Upper lobe of right lung (tissue), 1 donor: ENCODE results near the gene TYMP. TPM values are rescaled to one million over a fixed set of nuclear protein-coding genes. Genes with fewer than 3 reads are reported as not detected.

Experiments used
- ATAC-seq: fragments of 200-7000 bp; cut with Tn5 transposase; one replicate; pipeline ENCODE4 v1.9.1; 2020; ENCODE audit warnings: mild to moderate bottlenecking, moderate library complexity
- DNase-seq: peaks from one replicate; pipeline ENCODE4 v3.0.0-alpha.2; 2020
- H3K27ac ChIP-seq: fragments of 200-600 bp; one replicate; pipeline ENCODE4 v1.8.0; 2022
- H3K27me3 ChIP-seq: fragments of 200-600 bp; one replicate; pipeline ENCODE4 v1.8.0; 2022; ENCODE audit warnings: mild to moderate bottlenecking
- H3K36me3 ChIP-seq: fragments of 200-600 bp; one replicate; pipeline ENCODE4 v1.8.0; 2022
- H3K4me1 ChIP-seq: fragments of 200-600 bp; one replicate; pipeline ENCODE4 v1.8.0; 2022
- H3K4me3 ChIP-seq: fragments of 200-600 bp; one replicate; pipeline ENCODE4 v1.8.0; 2022; ENCODE audit warnings: mild to moderate bottlenecking
- H3K9me3 ChIP-seq: fragments of 200-600 bp; one replicate; pipeline ENCODE4 v1.8.0; 2022
- CTCF ChIP-seq: fragments of 200-600 bp; IDR thresholded peaks from one replicate; pipeline ENCODE4 v1.8.0; 2022; ENCODE audit warnings: antibody characterized with exemption
- intact Hi-C: fragments of 100-400 bp; cut with DNase I; formaldehyde crosslinking; loops from one replicate; pipeline ENCODE4 v1.11.0; 2022
- total RNA-seq: library from RNA; stranded (reverse); fragmentation: NEBNext Ultra II Directional; extraction: Animal tissue kit (Norgen Biotek cat#: 25700); gene quantifications from one replicate; pipeline ENCODE4 v1.2.1, GENCODE V29; 2021
- donor health status: DM: no; HTN: yes; CAD: no; lungs with severe emphysema.

The TYMP gene
- total RNA-seq, 1 donor from 2014 or later = 122 TPM

GRCh38 chr22:50476868-50477267 lies 52.9 kb downstream of the TYMP start:
- DNase-seq (no peak), ATAC-seq (no peak)
- intact Hi-C loops = no loop called here
- Histone ChIP-seq H3K4me1 (peaks cover 25% of the 10 kb centered on the region), H3K27ac (no peak overlapping the region), H3K36me3 (no peaks in the 10 kb centered on the region), H3K27me3 (peaks cover 16% of the 10 kb centered on the region), H3K4me3 (no peak overlapping the region), H3K9me3 (no peaks in the 10 kb centered on the region)
- TF ChIP-seq CTCF = no peak

Other genes starting within 250 kb of the TYMP start
- 308 TPM for gene PLXNB2, start 222.4 kb downstream of the TYMP start, total RNA-seq
- 9.3 TPM for gene DENND6B, start 203.0 kb downstream of the TYMP start, total RNA-seq
- gene PPP6R2, start 186.7 kb downstream of the TYMP start, total RNA-seq = 54.0 TPM
- gene SBF1, start 55.0 kb downstream of the TYMP start, total RNA-seq = 69.4 TPM
- 2.6 TPM for gene ADM2, start 48.5 kb downstream of the TYMP start, total RNA-seq
- not detected for gene MIOX, start 43.2 kb downstream of the TYMP start, total RNA-seq
- gene LMF2, start 22.3 kb downstream of the TYMP start, total RNA-seq = 65.8 TPM
- 51.8 TPM for gene NCAPH2, start 21.8 kb downstream of the TYMP start, total RNA-seq
- 3.1 TPM for gene SCO2, start 4.4 kb downstream of the TYMP start, total RNA-seq
- 0.69 TPM for gene KLHDC7B, start 15.9 kb upstream of the TYMP start, total RNA-seq
- not detected for gene SYCE3, start 32.9 kb upstream of the TYMP start, total RNA-seq
- 12.7 TPM for gene CPT1B, start 48.4 kb upstream of the TYMP start, total RNA-seq
- gene CHKB, start 52.8 kb upstream of the TYMP start, total RNA-seq = 66.7 TPM
- 2.6 TPM for gene MAPK8IP2, start 70.8 kb upstream of the TYMP start, total RNA-seq
- 46.4 TPM for gene ARSA, start 98.1 kb upstream of the TYMP start, total RNA-seq
- 59.9 TPM for gene SHANK3, start 142.8 kb upstream of the TYMP start, total RNA-seq
- gene ACR, start 208.2 kb upstream of the TYMP start, total RNA-seq = 4.5 TPM